GM12864 (cell line): ENCODE data around the gene SYNE1.

Experiments
- DNase-seq: peaks from one replicate; pipeline ENCODE4 v3.0.0-alpha.2; 2011; ENCODE audit warnings: low read depth
- H3K4me3 ChIP-seq: 2 replicates; pipeline ENCODE4 v1.5.1; 2011; ENCODE audit warnings: mild to moderate bottlenecking, low read depth, low read length, control low read depth
- CTCF ChIP-seq: IDR thresholded peaks from 2 replicates; pipeline ENCODE4 v1.5.1; 2011; ENCODE audit warnings: low read depth, mild to moderate bottlenecking, moderate library complexity, low read length, control low read depth, inconsistent platforms; ENCODE audit errors: missing control alignments

Gene SYNE1

DNA sequence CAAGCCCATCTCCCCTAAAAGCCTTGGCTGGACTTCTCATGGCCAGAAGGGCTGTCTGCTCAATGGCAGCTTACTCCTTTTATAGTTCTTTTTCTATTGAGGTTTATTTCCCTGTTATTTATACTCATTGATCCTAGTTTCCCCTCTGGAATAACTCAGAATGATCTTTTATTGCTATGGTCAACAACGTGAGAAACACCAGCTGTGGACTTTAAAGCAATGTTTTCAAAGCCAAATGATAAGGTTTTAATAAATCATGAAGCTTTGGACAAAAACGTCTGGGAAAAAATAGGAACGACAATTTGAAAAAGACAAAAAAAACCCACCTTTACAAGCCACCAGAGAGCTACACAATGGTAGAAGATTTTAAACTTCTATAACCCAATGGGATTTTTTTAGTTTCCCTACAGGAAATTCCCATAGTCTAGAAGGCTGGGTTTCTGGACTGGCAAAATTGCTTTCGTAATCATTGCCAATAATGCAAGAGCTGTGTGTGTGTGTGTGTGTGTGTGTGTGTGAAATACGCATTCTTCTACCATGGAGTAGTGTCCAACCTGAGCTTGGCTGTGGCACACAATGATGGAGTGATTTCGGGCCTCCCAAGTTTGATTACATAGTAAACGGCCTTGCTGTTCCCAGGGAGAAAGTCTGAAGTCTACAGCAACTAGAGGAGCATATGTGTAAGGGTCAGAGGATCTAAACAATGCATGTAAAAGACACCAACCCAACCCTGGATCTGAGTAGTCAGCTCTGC lies 396.0 kb downstream of the SYNE1 start:
- DNase-seq: no peak
- no peak for TF ChIP-seq CTCF
- no peak overlapping the region for H3K4me3 ChIP-seq

DNA sequence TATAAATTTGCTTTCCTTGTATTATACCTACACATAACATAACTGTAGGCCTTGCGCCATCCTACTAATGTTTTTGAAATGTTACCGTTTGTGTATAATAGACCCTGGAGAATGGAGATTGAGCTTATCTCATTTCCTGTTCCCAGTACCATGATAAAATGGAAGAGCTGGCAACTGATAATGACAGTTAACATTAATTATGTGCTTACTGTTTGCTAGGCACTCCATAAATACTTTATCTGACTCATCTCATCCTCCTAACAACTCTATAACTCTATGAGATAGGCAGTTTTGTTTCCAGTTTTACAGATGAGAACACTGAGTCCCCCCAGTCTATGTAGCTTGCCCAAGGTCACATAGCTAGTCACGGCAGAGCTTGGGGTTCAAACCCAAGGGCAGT lies 396.7 kb downstream of the SYNE1 start:
- DNase-seq: no peak
- no peak for TF ChIP-seq CTCF
- no peak overlapping the region for H3K4me3 ChIP-seq

DNA sequence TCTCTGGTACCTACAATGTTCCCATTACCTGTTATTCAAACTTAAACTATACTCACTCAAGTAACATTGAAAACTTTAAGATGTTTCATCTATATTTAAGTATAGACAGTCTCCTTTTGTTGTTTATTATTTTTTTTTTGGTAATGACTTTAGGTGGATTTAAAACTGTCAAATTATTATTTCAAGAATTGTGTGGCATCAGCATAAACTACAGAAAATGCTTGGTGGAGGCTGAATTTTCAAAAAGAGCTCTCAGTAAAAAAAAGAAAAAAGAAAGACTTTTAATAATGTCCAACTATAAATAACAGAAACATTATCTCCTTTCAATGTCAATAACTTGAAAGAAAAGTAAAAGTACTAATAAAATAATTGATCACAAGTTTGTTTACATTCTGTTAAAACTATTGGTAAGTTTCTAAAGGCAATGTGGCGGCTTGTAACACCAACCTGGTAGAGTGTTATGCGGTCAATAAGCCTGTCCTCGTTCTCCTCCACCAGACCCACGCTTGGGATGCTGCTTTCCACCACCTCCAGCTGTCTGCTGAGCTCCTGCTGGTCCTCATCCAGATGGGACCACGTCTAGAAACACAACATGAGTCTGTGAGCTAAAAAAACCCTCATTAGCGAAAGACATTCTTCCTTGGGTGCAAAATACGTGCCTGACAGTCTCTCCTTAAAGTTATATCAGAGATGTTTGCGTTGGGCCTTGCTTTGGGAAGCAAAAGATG lies 400.6 kb downstream of the SYNE1 start:
- TF ChIP-seq CTCF: no peak
- H3K4me3 ChIP-seq: no peak overlapping the region
- no peak for DNase-seq

GRCh38 chr6:152233547-152234320 lies 403.4 kb downstream of the SYNE1 start:
- H3K4me3 ChIP-seq: no peak overlapping the region
- no peak for DNase-seq
- TF ChIP-seq CTCF: no peak

DNA sequence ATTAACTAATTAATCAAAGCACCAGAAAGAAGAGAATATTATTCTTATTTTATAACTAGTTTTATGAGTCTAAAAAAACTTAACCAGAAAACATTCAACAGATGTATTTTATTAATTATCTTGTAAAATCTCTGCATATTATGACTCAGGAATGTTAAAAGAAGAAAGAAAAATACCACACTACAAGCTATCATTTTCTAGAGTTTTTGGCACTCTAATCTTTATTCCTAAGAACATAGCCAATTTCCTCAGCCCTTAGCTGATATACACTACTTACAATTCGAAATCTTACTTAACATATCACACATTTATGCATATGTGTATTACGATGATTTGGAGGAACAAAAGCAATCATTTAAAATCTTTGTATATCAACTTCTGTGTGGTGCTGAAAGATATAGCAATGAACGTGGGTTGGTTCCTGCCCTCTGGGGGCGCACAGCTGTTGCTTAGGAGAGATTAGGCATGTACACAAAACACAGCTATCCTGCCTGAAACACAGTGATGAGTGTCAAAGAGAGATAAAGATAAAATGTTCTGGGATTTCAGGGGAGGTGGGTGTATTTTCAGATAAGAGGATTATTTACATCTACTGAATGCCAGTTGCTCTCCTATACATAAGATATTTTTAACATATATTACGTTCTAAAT lies 404.5 kb downstream of the SYNE1 start:
- TF ChIP-seq CTCF: no peak
- no peak overlapping the region for H3K4me3 ChIP-seq
- no peak for DNase-seq

GRCh38 chr6:152229330-152229729 lies 407.8 kb downstream of the SYNE1 start:
- no peak for TF ChIP-seq CTCF
- no peak overlapping the region for H3K4me3 ChIP-seq
- no peak for DNase-seq
